ENCODE measurements around the gene RSRC1. TPM values are rescaled to one million over a fixed set of nuclear protein-coding genes. Genes with fewer than 3 reads are reported as not detected.

The RSRC1 gene
- total and polyA plus RNA-seq, 2 of the 8 experiments (the other 6 are each of a cell fraction or from before 2014, with no cell fraction given) = 2.0 to 27.9 TPM

DNA sequence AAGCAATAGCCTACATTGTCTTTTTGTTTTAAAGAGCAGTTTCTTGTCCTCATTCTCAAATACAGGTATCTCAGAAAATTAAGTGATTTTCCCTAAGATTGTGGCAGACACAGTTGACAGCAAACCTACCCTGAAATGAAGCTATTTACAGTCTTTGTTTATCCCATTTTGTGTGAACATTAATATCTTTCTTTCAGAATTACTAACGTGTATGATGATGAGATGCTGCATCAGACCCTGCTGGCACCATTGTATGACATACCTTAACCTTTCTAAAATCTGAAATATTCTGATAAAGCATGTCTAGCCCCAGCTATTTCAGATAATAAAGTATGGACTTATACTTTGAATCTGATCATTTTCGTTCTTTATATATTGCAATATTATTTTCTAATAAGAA, 185.9 kb downstream of the RSRC1 start (continued):
- TF ChIP-seq SP2 (IDR thresholded peaks at IDR 0.05; ENCODE audit: low read length) = no peak

DNA sequence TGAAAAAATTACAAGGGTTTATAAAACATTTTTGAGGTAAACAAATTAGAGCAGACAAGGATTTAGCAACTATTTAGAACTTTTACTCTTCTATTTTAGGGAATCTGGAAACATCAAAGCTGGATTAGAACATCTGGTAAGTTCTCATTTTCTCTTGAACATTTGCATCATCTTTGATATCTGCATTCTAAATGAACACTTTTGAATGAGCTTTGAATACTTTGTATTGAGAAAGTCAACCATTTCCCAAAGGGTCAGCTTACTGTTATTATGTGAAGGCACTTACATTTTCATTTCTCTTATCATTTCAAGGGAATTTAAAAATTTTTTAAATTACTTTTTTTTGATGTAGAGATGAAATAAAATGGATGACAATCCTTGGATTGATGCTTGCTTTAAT, 188.1 kb downstream of the RSRC1 start:
- H3K56ac ChIP-seq (replicated peaks; ENCODE audit: insufficient read length, low read depth, low read length) = no peak overlapping the region
- no peak for FAIRE-seq
- no peak overlapping the region for H2BK5ac ChIP-seq (ENCODE audit: low read depth, low read length)

More for the DNA sequence above, 188.1 kb downstream of the RSRC1 start:
- H2AK5ac ChIP-seq (ENCODE audit: low read depth, low read length) = no peak overlapping the region
- H3K4me1 ChIP-seq (replicated peaks in 1 of 4; ENCODE audit: control insufficient read depth in 3 of 4, insufficient read depth in 4 of 4, low read length in 3 of 4) = no peaks in the 10 kb centered on the region
- no peak overlapping the region for H4K91ac ChIP-seq (replicated peaks; ENCODE audit: insufficient read length, low read length)
- H3K27ac ChIP-seq (ENCODE audit: low read depth, low read length) = no peak overlapping the region
- H3K18ac ChIP-seq (ENCODE audit: extremely low read depth, low read length) = no peak overlapping the region
- H3K23ac ChIP-seq (ENCODE audit: insufficient read length) = no peak overlapping the region
- no peaks in the 10 kb centered on the region for H3K27me3 ChIP-seq (replicated peaks in 1 of 4; ENCODE audit: control insufficient read depth in 3 of 4, extremely low read depth in 1 of 4, insufficient read depth in 3 of 4, low read length in 3 of 4)
- no peak overlapping the region for H2AFZ ChIP-seq (ENCODE audit: low read length)
- no peak overlapping the region for H3K4me3 ChIP-seq (ENCODE audit: extremely low read depth in 1 of 4, insufficient read depth in 2 of 4, low read depth in 3 of 4, low read length in 4 of 4)
- no peaks in the 10 kb centered on the region for H3K36me3 ChIP-seq (ENCODE audit: control insufficient read depth in 2 of 4, insufficient read depth in 4 of 4, low read length in 3 of 4)
- no peaks in the 10 kb centered on the region for H3K79me2 ChIP-seq (ENCODE audit: control insufficient read depth in 1 of 2, insufficient read depth in 2 of 2, low read length in 2 of 2)
- H2BK120ac ChIP-seq (replicated peaks; ENCODE audit: low read depth, low read length) = no peak overlapping the region
- no peak overlapping the region for H2BK20ac ChIP-seq (ENCODE audit: low read length)
- H4K8ac ChIP-seq (ENCODE audit: extremely low read depth, insufficient read depth, low read length) = no peak overlapping the region
- no peak overlapping the region for H2BK15ac ChIP-seq (ENCODE audit: low read length)
- no peaks in the 10 kb centered on the region for H4K20me1 ChIP-seq (replicated peaks in 1 of 2; ENCODE audit: control insufficient read depth in 1 of 2, insufficient read depth in 2 of 2, low read length in 2 of 2)
- no peaks in the 10 kb centered on the region for H3K79me1 ChIP-seq (ENCODE audit: low read depth, low read length)
- POLR2A ChIA-PET (ENCODE audit: partially characterized antibody) = no interaction called here
- H3K9me3 ChIP-seq (ENCODE audit: insufficient read depth in 2 of 2, low read depth in 1 of 2, low read length in 1 of 2) = no peaks in the 10 kb centered on the region
- no peak overlapping the region for H3K14ac ChIP-seq (ENCODE audit: insufficient read length)
- H3K4ac ChIP-seq (replicated peaks; ENCODE audit: insufficient read length, low read depth, low read length) = no peak overlapping the region
- H3K4me2 ChIP-seq (ENCODE audit: insufficient read depth in 1 of 2, low read depth in 2 of 2, low read length in 2 of 2) = no peak overlapping the region
- H4K5ac ChIP-seq (ENCODE audit: insufficient read length, low read depth, low read length) = no peak overlapping the region
- CTCF ChIA-PET (ENCODE audit: partially characterized antibody) = interaction anchor here (0.6 to 1.5 kb wide), 2 partner anchors 15 to 32 kb away, joined by 3 to 4 read pairs; no protein-coding TSS in a partner anchor
- no peaks in the 10 kb centered on the region for H3K23me2 ChIP-seq (ENCODE audit: low read depth, low read length)
- DNase-seq (ENCODE audit: low read depth in 1 of 2, low spot score in 2 of 2) = no peak
- no peak overlapping the region for H3K9ac ChIP-seq (replicated peaks in 1 of 4; ENCODE audit: extremely low read depth in 1 of 4, low read depth in 3 of 4, low read length in 3 of 4)
- TF ChIP-seq RBBP5 (IDR thresholded peaks at IDR 0.05; ENCODE audit: borderline replicate concordance, low read depth, low read length) (no peak), CEBPB (IDR thresholded peaks at IDR 0.05; ENCODE audit: low read depth, low read length) (no peak), GABPA (IDR thresholded peaks at IDR 0.05; ENCODE audit: borderline replicate concordance, insufficient read depth, low read length) (no peak), POLR2AphosphoS5 (IDR thresholded peaks at IDR 0.05; ENCODE audit: low read depth, low read length) (no peak), CBX5 (IDR thresholded peaks at IDR 0.05; ENCODE audit: low read depth, low read length) (no peak), GTF2F1 (IDR thresholded peaks at IDR 0.05; ENCODE audit: borderline replicate concordance, low read depth, low read length) (no peak), EP300 (IDR thresholded peaks at IDR 0.05; ENCODE audit: borderline replicate concordance in 1 of 2, low read depth in 2 of 2, low read length in 2 of 2) (no peak)
- TF ChIP-seq, protein P1, sequence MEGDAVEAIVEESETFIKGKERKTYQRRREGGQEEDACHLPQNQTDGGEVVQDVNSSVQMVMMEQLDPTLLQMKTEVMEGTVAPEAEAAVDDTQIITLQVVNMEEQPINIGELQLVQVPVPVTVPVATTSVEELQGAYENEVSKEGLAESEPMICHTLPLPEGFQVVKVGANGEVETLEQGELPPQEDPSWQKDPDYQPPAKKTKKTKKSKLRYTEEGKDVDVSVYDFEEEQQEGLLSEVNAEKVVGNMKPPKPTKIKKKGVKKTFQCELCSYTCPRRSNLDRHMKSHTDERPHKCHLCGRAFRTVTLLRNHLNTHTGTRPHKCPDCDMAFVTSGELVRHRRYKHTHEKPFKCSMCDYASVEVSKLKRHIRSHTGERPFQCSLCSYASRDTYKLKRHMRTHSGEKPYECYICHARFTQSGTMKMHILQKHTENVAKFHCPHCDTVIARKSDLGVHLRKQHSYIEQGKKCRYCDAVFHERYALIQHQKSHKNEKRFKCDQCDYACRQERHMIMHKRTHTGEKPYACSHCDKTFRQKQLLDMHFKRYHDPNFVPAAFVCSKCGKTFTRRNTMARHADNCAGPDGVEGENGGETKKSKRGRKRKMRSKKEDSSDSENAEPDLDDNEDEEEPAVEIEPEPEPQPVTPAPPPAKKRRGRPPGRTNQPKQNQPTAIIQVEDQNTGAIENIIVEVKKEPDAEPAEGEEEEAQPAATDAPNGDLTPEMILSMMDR (IDR thresholded peaks at IDR 0.05; ENCODE audit: control extremely low read depth in 1 of 3, insufficient read depth in 1 of 3, low read depth in 1 of 3, low read length in 3 of 3) = no peak
- TF ChIP-seq, protein P2, sequence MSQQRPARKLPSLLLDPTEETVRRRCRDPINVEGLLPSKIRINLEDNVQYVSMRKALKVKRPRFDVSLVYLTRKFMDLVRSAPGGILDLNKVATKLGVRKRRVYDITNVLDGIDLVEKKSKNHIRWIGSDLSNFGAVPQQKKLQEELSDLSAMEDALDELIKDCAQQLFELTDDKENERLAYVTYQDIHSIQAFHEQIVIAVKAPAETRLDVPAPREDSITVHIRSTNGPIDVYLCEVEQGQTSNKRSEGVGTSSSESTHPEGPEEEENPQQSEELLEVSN (IDR thresholded peaks at IDR 0.05) = no peak
- H2BK12ac ChIP-seq (ENCODE audit: low read depth, low read length) = no peak overlapping the region

Measured in H1 (cell line).